PC-3 (cell line): Measurements from ENCODE around the gene AHNAK. TPM values are rescaled to one million over a fixed set of nuclear protein-coding genes. Genes with fewer than 3 reads are reported as not detected.
"Not testable (repeated sequence)": the region's sequence is repeated elsewhere in the genome, so short reads cannot be mapped to it uniquely, and the experiment has no call there.

Experiments
- ATAC-seq: fragments of 200-7000 bp; cut with Tn5 transposase; 2 replicates; pipeline ENCODE4 v1.9.1; 2020; ENCODE audit warnings: mild to moderate bottlenecking, moderate library complexity
- BruUV-seq: library from RNA; stranded (reverse); fragments of 400-500 nt; replicated peaks from 2 replicates; lab custom pipeline; 2021; lab: Mats Ljungman, UMichigan
- CTCF ChIA-PET: fragments of 300-600 bp; sonication (Branson Sonifier 250); formaldehyde crosslinking; loops from one replicate; lab custom pipeline; 2022; ENCODE audit warnings: antibody characterized with exemption; lab: Charles Lee
- POLR2A ChIA-PET: fragments of 300-600 bp; sonication (Branson Sonifier 250); formaldehyde crosslinking; loops from one replicate; lab custom pipeline; 2022; ENCODE audit warnings: antibody characterized with exemption; ENCODE audit not compliant: unreplicated experiment; lab: Charles Lee
- DNase-seq: peaks from one replicate; pipeline ENCODE4 v3.0.0-alpha.2; 2015
- H2AFZ ChIP-seq: fragments of 300-600 bp; sonication (generic); 2 replicates; pipeline ENCODE4 v1.6.0; 2016; ENCODE audit warnings: antibody characterized with exemption, low read length
- H3F3A ChIP-seq: fragments of 300-600 bp; sonication (generic); one replicate; pipeline ENCODE4 v1.6.0; 2017; ENCODE audit warnings: antibody characterized with exemption, low read length, control low read depth, mild to moderate bottlenecking; ENCODE audit not compliant: unreplicated experiment
- H3K27ac ChIP-seq: fragments of 300-600 bp; sonication (generic); 2 replicates; pipeline ENCODE4 v1.5.1; 2016; ENCODE audit warnings: mild to moderate bottlenecking, low read length
- H3K27me3 ChIP-seq: fragments of 300-600 bp; sonication (generic); 2 replicates; pipeline ENCODE4 v1.6.1; 2016; ENCODE audit warnings: low read length, mixed read lengths
- H3K36me3 ChIP-seq: fragments of 300-600 bp; sonication (generic); 2 replicates; pipeline ENCODE4 v1.6.1; 2016; ENCODE audit warnings: low read depth, mixed run types, low read length, mixed read lengths
- H3K4me1 ChIP-seq: fragments of 300-600 bp; sonication (generic); 2 replicates; pipeline ENCODE4 v1.5.1; 2016; ENCODE audit warnings: low read length; ENCODE audit not compliant: insufficient read depth
- H3K4me2 ChIP-seq: fragments of 300-600 bp; sonication (generic); 2 replicates; pipeline ENCODE4 v1.6.0; 2016; ENCODE audit warnings: low read length
- H3K4me3 ChIP-seq: fragments of 300-600 bp; sonication (generic); 2 replicates; pipeline ENCODE4 v1.5.1; 2016; ENCODE audit warnings: mild to moderate bottlenecking, low read length, mixed read lengths
- H3K79me2 ChIP-seq: fragments of 300-600 bp; sonication (generic); 2 replicates; pipeline ENCODE4 v1.6.1; 2017; ENCODE audit warnings: low read length, mixed read lengths
- H3K9ac ChIP-seq: fragments of 300-600 bp; sonication (generic); 2 replicates; pipeline ENCODE4 v1.6.0; 2016; ENCODE audit warnings: mild to moderate bottlenecking, low read length
- H3K9me2 ChIP-seq: fragments of 300-600 bp; sonication (generic); replicated peaks from 2 replicates; pipeline ENCODE4 v1.6.1; 2016; ENCODE audit warnings: mixed run types, low read length, mixed read lengths
- H3K9me3 ChIP-seq: fragments of 300-600 bp; sonication (generic); 2 replicates; pipeline ENCODE4 v1.6.1; 2016; ENCODE audit warnings: low read length, mixed read lengths
- H4K20me1 ChIP-seq: fragments of 300-600 bp; sonication (generic); 2 replicates; pipeline ENCODE4 v1.6.1; 2016; ENCODE audit warnings: low read length, mixed read lengths
- CTCF ChIP-seq: fragments of 300-600 bp; sonication (generic); conservative IDR thresholded peaks from 2 replicates; pipeline ENCODE4 v1.5.1; 2017; ENCODE audit warnings: antibody characterized with exemption, low read depth, mild to moderate bottlenecking, low read length
- EZH2 ChIP-seq: fragments of 300-600 bp; sonication (generic); IDR thresholded peaks from one replicate; pipeline ENCODE4 v1.6.1; 2017; ENCODE audit warnings: antibody characterized with exemption, mild to moderate bottlenecking, low read length; ENCODE audit not compliant: unreplicated experiment
- EZH2phosphoT487 ChIP-seq: fragments of 300-600 bp; sonication (generic); IDR thresholded peaks from 2 replicates; pipeline ENCODE4 v1.6.1; 2018; ENCODE audit warnings: mild to moderate bottlenecking, antibody characterized with exemption, low read length, borderline replicate concordance
- intact Hi-C: fragments of 100-400 bp; cut with micrococcal nuclease; formaldehyde crosslinking; loops from 2 replicates; pipeline ENCODE4 v1.9.0; 2023
- total RNA-seq: library from RNA; depleted of rRNA; stranded (reverse); fragments of >200 nt; gene quantifications from 2 replicates; pipeline ENCODE4 v1.2.3, GENCODE V29; 2014

The AHNAK gene
- total RNA-seq, 1 experiment from 2014 or later = 287 TPM

DNA sequence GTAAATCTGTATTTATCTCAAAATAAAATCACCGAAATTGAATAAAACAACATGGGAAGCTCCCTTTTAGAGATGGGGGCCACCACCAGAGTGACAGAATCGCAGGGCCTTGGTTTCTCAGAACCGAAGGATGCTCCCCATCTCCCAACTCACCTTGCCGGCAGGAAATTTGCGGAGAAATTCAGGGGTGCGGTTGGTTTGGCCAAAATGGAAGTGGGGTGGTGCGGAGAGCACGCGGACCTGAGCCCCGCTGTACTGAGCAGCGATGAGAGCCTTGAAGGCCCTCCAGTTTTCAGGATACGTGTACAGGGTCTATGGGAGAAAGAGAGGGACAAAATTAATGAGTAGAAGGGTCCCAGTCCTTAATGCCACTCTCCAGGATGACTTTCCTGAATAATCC lies 25.8 kb upstream of the AHNAK start:
- peaks cover 36% of the 10 kb centered on the region for H3K4me1 ChIP-seq
- intact Hi-C loops = no loop called here
- ATAC-seq = no peak
- peak overlapping the region; percentile 80 for H3K4me2 ChIP-seq
- peak overlapping the region; percentile 98 for H3K9ac ChIP-seq
- no peaks in the 10 kb centered on the region for H3F3A ChIP-seq
- no TSS peak for BruUV-seq
- H3K36me3 ChIP-seq = peaks cover 54% of the 10 kb centered on the region
- peaks cover 86% of the 10 kb centered on the region for H3K79me2 ChIP-seq
- H2AFZ ChIP-seq = no peak overlapping the region
- POLR2A ChIA-PET = no interaction called here
- no peaks in the 10 kb centered on the region for H3K27me3 ChIP-seq
- no peaks in the 10 kb centered on the region for H3K9me2 ChIP-seq
- H4K20me1 ChIP-seq = peaks cover 35% of the 10 kb centered on the region
- H3K9me3 ChIP-seq = no peaks in the 10 kb centered on the region
- no peak overlapping the region for H3K27ac ChIP-seq
- no peak for DNase-seq
- CTCF ChIA-PET = no interaction called here
- peak overlapping the region; percentile 94 for H3K4me3 ChIP-seq
- no peak for TF ChIP-seq EZH2phosphoT487
- TF ChIP-seq EZH2 = no peak
- TF ChIP-seq CTCF = no peak

DNA sequence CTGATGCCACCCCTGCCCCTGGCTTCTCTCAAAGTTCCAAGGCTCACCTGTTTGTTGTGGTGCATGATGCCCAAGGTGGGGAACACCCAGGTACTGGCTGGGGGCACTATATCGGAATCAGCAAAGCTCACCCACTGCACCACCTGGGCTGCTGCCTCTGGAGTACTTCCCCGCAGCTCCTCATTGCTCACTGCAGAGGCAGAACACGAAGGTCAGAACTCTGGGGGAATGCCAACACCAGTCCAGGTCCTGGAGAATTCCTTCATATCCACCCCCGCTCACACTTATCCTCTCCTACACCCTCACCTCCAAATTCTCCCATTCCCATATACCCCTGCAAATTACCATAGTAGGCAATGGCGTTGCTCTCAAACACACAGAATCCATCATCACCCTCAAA lies 24.9 kb upstream of the AHNAK start:
- H3F3A ChIP-seq, POLR2A ChIA-PET, H3K27ac ChIP-seq, DNase-seq, intact Hi-C loops, H2AFZ ChIP-seq, ATAC-seq, H3K9me2 ChIP-seq, H3K9me3 ChIP-seq, H3K27me3 ChIP-seq, BruUV-seq: not testable (repeated sequence)
- peak overlapping the region; percentile 80 for H3K4me2 ChIP-seq
- H3K36me3 ChIP-seq = peaks cover 61% of the 10 kb centered on the region
- peaks cover 36% of the 10 kb centered on the region for H3K4me1 ChIP-seq
- H4K20me1 ChIP-seq = peaks cover 45% of the 10 kb centered on the region
- H3K4me3 ChIP-seq = peak overlapping the region; percentile 94
- H3K79me2 ChIP-seq = peaks cover 95% of the 10 kb centered on the region
- CTCF ChIA-PET = interaction anchor here (1.0 kb wide), 1 partner anchor 29 kb away, joined by 3 read pairs; no protein-coding TSS in a partner anchor
- peak overlapping the region; percentile 98 for H3K9ac ChIP-seq

GRCh38 chr11:62570903-62571302 lies 24.3 kb upstream of the AHNAK start:
- H3K9me3 ChIP-seq, H3K9me2 ChIP-seq, H2AFZ ChIP-seq, H3F3A ChIP-seq, H3K27me3 ChIP-seq, H3K9ac ChIP-seq, BruUV-seq, DNase-seq, H3K27ac ChIP-seq, intact Hi-C loops, ATAC-seq: not testable (repeated sequence)
- POLR2A ChIA-PET = interaction anchor here (0.6 kb wide), 1 partner anchor 95 kb away, joined by 5 read pairs; no protein-coding TSS in a partner anchor
- Histone ChIP-seq H3K36me3 (peaks cover 61% of the 10 kb centered on the region), H3K4me1 (peaks cover 34% of the 10 kb centered on the region), H3K79me2 (peaks cover 95% of the 10 kb centered on the region), H3K4me3 (peak overlapping the region; percentile 94; the same call in 1 of the 2 replicates), H4K20me1 (peaks cover 50% of the 10 kb centered on the region), H3K4me2 (peak overlapping the region; percentile 80)
- CTCF ChIA-PET = interaction anchor here (1.0 kb wide), 1 partner anchor 28 kb away, joined by 3 read pairs; no protein-coding TSS in a partner anchor

- H4K20me1 ChIP-seq = peaks cover 59% of the 10 kb centered on the region
Observed at GRCh38 chr11:62569611-62570010, 23.0 kb upstream of the AHNAK start.

More at GRCh38 chr11:62569611-62570010, 23.0 kb upstream of the AHNAK start:
- BruUV-seq = no TSS peak
- Histone ChIP-seq H3K4me1 (peaks cover 22% of the 10 kb centered on the region), H3K4me2 (peak overlapping the region; percentile 22; the same call in 1 of the 2 replicates), H3K9me2 (no peaks in the 10 kb centered on the region), H3K4me3 (no peak overlapping the region), H3K9me3 (no peaks in the 10 kb centered on the region), H3K36me3 (peaks cover 71% of the 10 kb centered on the region), H2AFZ (no peak overlapping the region), H3F3A (peaks cover 4% of the 10 kb centered on the region), H3K27me3 (no peaks in the 10 kb centered on the region), H3K27ac (no peak overlapping the region), H3K9ac (no peak overlapping the region), H3K79me2 (peaks cover 94% of the 10 kb centered on the region)
- no peak for TF ChIP-seq EZH2
- no peak for TF ChIP-seq EZH2phosphoT487
- DNase-seq = no peak
- intact Hi-C loops = no loop called here
- ATAC-seq = no peak
- POLR2A ChIA-PET = no interaction called here
- CTCF ChIA-PET = interaction anchor here (0.6 kb wide), 1 partner anchor 53 kb away, joined by 6 read pairs; no protein-coding TSS in a partner anchor
